Measurements from ENCODE around the gene CCDC51.

CCDC51 gene

GRCh38 chr3:48418140-48418539, 21.8 kb downstream of the CCDC51 start:
- DNase-seq: no peak

DNA sequence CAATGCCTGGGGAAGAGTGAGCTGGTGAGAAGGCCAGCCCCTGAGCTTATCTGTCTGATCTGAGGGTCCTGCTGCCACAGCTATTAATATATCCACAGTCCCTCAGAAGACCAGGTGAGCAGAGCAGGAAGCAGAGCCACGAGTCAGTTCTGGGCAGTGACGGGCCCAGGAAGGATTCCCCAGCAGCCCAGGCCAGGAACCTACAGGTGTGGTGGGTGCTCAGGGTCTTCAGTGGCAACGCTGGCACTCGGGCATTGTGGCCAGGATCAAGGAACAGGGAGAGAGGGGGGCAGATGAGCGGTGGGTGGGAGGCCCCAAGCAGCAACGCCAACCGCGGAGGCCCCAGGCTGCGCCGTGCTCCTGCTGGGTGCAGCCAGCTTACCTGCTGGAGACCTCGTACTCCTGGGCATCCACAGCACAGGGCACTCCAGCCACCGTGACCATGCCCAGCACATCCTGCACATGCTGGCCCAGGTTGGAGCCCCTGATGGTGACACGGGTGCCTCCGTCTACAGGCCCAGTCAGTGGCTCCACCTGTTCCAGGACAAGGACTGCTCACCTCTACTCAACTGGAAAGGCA, 22.3 kb downstream of the CCDC51 start:
- DNase-seq: no peak

GRCh38 chr3:48416546-48416945, 23.4 kb downstream of the CCDC51 start:
- no peak for DNase-seq

DNA sequence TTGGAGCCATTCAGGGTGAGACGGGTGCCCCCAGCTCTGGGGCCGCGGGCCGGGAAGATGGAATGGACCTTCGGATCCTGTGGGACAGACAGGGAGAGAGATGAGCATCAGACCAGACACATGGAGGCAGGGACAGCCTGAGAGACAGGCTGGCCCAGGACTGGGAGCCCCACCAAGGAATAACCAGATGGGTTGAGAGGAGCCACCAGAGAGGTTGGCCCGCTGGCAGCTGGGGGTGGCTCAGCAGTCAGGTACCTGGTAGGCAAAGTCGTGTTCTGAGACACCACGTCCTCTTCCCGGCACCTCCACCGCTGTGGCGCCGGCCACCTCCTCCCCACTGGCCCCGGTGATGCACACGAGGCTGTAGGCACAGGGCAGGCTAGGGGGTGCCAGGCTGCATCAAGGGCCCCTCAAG, 23.8 kb downstream of the CCDC51 start:
- no peak for DNase-seq

DNA sequence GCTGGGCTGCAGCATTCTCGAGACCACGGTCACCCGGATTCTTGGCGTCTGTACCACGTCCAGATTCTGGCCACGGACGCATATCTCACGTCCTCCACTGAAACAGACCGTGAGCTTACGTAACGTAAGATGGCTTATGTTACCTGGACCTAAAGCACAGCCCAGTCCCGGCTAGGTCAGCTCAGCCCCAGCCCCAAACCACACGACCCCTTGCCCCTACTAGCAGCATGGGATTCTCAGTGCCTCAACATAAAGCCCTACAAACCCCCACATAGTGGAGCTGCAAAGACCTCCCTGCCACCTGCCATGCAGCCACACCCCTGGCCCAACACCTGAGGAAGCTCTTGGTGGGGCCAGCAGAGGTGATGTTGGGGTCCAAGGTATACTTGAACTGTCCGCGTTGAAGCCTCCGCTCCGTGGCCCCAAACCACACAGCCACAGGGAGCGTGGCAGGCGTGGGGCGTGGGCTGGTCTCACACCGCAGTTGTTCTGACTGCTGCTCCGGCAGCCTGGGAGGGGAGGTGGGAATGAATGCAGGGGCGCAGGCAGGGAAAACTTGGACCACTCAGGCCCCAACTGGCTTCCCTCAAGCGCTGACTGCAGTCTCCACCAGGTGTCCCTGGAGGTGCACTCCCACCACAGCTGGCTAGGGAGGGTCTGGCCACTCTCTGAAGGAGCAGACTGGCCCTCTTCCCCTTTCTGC, 24.5 kb downstream of the CCDC51 start:
- no peak for DNase-seq

DNA sequence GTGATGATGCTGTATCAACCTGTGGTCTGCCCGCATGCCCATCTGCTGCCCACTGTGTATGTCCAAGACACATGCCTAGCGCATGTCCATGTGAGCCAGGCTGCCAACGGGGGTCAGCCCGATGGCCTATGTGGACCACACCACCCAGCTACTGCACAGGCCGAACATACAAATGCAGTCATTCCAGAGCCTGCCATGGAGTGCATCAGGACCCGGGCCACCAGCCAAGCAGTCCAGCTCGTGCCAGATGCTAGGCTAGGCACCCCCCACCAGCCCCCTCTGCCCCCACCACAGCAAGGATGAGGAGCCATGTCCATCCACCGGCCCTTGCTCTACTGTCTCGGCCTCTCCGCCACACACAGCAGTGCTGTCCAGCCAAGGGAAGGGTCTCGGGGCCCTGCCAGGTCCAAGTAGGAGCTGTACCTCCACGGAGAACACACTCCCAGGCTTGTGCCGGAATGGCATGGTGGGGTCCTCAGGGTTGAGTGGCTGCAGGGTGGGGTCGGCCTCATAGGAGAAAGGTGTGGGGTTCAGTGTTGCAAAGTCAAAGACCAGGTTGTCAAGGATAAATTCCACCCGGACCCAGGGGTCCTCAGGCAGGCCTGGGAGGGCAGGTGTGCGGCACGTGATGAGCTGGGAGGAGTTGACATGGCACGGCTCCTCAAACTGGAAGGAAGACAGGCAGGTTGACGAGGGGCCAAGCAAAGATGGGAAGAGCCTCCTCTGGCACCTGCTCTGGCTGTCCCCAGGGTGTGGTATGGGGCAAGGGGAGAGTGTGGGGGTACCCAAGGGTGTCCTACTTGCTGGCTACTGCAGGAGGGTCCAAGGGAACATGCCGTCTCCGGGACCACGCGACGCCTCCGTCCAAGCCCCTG, 25.3 kb downstream of the CCDC51 start:
- DNase-seq: no peak

DNA sequence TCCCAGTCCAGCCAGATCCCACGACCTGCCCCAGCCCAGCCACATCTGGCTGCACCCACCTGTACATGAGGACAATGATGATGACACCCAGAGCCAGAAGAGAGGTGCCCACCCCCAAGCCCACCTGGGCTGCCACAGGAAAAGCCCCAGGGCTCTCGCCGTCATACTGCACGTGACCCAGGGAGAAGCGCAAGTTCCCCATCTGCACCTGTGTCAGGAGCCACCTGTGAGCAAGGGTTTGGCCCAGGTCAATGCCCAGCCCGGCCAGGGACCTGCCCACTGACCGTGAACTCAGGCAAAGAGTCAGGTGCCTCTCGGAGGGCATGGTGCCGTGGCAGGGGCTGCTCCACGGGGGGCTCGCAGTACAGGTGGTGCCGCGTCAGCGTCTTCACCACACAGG, 26.3 kb downstream of the CCDC51 start:
- DNase-seq: no peak

DNA sequence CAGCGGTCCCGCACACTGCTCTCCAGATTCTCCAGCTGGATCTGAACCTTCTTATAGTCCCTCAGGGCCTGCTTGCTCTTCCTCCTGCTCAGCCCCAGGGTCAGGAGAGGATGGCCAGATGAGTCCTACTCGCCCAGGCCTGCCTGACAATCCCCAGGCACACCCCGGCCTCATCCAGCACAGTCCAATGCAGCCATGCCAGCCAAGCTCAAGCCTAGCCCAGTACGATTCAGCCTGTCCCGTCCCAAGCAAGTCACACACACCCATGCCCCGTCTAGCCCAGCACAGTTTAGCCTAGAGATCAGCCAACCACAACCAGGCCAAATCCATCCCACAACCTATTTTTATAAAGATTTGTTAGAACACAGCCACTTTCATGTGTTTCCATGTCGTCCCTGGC, 26.8 kb downstream of the CCDC51 start:
- DNase-seq: no peak

- DNase-seq: peak; percentile 51
Measured at GRCh38 chr3:48412375-48413001, 27.4 kb downstream of the CCDC51 start.

DNA sequence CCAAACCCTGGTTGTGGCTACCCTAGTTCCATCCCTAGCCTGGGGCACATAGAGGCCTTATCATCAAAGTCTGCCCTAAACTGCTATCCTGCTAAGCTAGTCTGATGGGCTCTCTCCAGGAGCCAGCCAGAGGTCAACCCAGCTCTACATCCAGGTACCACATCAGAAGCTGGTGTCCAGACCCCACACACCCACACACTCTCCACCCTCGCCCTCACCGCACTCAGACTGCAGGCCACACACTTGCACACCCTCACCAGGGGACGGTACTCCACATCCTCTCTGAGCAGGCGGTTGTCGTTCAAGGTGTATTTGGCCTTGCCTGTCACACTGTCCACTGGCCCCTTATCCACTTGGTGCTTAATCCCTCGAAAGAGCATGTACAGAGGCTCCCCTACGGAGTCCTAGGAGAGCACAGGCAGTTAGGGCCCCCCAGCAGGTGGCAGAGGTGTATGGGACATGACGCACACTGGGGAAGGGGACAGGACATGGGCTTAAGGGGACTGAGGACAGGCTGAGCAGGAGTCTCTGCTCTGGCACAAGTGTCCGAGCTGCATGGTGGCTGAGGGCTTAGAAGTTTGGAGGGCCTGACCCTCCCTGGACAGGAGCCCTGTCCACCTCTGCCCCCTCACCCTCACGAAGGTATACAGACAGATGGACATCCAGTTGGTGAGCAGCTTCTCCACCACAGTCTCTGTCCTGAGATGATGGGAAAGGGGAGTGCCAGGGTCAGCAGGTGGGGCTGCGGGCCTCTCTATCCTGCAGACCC, 28.1 kb downstream of the CCDC51 start:
- DNase-seq: peak; percentile 45

- peak; percentile 39 for DNase-seq
Measured at GRCh38 chr3:48411041-48411588, 28.8 kb downstream of the CCDC51 start.

- DNase-seq: peak; percentile 53
Measured at GRCh38 chr3:48410205-48411040, 29.5 kb downstream of the CCDC51 start.

- peak; percentile 54 for DNase-seq
Measured at GRCh38 chr3:48409291-48410201, 30.4 kb downstream of the CCDC51 start.

GRCh38 chr3:48408823-48409281, 31.1 kb downstream of the CCDC51 start:
- peak; percentile 58 for DNase-seq

DNA sequence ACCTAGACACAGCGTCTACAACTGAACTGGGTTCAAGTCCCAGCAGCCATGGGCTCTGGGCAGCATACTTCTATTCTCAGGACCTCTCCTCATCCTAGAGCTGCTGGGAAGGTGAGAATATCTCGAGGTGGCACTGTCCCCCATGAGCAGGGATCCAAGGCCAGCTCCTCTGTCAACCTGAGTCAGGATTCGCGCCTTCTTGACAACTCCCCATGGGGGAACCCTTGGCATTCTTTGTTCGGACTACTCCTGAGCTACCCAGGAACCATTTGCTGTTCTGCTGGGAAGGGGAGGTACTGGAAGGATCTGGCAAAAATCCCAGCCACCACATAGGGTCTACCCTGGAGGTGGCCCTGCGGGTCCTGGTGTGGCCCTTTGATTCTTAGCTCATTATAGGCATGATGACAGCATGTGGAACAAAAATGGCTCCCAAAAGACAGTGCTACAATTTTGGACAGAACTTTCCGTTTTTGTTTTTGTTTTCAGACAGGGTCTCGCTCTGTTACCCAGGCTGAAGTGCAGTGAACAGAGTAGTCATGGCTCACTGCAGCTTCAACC, 32.3 kb downstream of the CCDC51 start:
- DNase-seq: peak; percentile 24

DNA sequence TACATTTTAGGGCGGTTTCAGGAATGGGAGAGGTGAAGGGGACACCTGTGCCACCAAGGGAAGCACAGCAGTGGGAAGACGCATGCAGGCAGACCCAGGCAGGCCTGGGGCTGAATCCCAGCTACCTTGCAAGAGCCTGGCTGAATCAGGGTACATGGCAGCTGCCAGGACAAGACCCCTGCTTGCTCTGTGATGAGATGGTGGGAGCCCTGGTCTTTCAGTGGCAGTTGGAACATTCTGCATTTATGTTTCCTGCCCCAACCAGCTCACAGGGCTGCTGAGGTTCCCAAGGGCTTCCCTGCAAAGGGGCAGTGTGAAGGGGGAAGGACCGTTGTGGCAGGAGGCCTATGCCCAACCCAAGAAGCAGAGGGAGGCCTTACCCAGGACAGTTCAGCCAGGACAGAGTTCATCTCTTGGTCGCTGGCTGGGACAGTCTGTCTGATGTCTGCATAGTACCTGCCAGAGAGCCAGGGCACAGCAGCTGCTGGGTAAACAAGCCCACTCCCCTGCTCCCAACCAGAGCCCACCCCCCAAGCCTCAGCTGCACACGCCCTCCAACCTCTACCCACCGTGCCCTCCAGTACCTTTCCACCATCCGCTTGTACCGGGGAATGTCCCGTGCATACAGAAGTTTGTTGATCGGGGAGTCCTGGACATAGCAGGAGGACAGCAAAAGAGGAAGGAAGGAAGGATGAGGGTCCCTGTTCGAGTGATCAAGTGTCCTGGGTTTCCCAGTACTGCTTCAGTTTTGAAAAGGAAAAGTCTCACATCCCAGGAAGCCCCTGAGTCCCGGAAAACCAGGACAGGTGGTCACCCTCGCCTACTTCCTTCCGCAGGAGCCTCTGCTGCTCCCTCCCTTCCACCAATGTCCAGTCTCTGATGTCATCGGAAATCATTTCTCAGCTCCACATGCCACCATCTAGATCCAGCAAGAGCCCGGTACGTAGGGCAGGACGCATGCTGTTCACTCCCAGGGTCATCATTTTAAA, 33.2 kb downstream of the CCDC51 start:
- DNase-seq: peak; percentile 45

GRCh38 chr3:48405971-48406370, 33.9 kb downstream of the CCDC51 start:
- peak; percentile 49 for DNase-seq

DNA sequence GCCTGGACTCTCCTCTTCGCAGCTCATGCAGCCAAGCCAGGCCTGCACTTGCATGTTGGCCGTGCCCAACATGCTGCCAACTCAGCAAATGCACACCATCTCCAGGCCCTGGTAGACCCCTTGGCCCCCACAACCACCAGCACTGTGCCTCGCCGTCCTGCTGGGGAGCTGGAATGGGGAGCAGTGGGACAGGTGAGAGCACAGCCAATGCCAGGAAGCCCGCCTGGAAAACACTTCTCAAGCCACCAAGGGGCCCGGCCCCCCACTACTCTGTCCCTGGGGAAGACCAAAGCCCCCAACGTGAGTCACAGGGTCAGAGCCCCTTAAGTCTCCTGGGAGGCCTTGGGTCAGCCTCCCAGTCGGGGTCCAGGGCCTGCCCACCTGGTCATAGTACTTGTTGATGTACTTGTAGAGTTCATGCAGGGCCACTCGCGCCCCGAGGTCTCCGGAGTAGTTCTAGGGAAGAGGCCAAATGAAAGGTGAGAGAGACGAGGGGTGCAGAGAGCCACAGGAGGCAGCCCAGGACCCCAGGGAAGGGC, 34.5 kb downstream of the CCDC51 start:
- peak; percentile 61 for DNase-seq
